Natural killer cell (primary cell): ENCODE results near the gene PDLIM4. TPM values are rescaled to one million over a fixed set of nuclear protein-coding genes. Genes with fewer than 3 reads are reported as not detected.

Experiments used
- ATAC-seq, 3 donors: fragments of 150-1000 bp in 2 of 3; fragments of 200-7000 bp in 1 of 3; cut with Tn5 transposase; 1 replicate in 1 of 3; 2 replicates in 2 of 3; pipeline ENCODE4 v1.10.0; 2021; ENCODE audit warnings: mild to moderate bottlenecking in 2 of 3, moderate library complexity in 2 of 3
- DNase-seq, 2 donors: peaks; one replicate each; pipeline versions ENCODE4 v3.0.0 to v3.0.0-alpha.2; 2013 to 2021; ENCODE audit warnings: mixed read lengths in 1 of 2
- H3K27ac ChIP-seq: one replicate; pipeline ENCODE4 v1.5.1; 2013; ENCODE audit warnings: mild to moderate bottlenecking, low read length
- H3K27me3 ChIP-seq: one replicate; pipeline ENCODE4 v1.6.1; 2013; ENCODE audit warnings: low read length; ENCODE audit not compliant: control insufficient read depth, insufficient read depth
- H3K36me3 ChIP-seq: one replicate; pipeline ENCODE4 v1.6.1; 2013; ENCODE audit warnings: low read length; ENCODE audit not compliant: control insufficient read depth, insufficient read depth
- H3K4me1 ChIP-seq: one replicate; pipeline ENCODE4 v1.6.1; 2013; ENCODE audit warnings: low read length; ENCODE audit not compliant: control insufficient read depth, insufficient read depth
- H3K4me3 ChIP-seq: one replicate; pipeline ENCODE4 v1.5.1; 2013; ENCODE audit warnings: low read length
- H3K9me3 ChIP-seq: one replicate; pipeline ENCODE4 v1.6.1; 2013; ENCODE audit warnings: low read length; ENCODE audit not compliant: control insufficient read depth, insufficient read depth
- H3K27ac Mint-ChIP-seq, 2 donors: one replicate each; pipeline ENCODE4 v1.8.0; 2022; ENCODE audit warnings: mild to moderate bottlenecking in 2 of 2, mixed read lengths in 2 of 2, moderate library complexity in 1 of 2
- H3K27me3 Mint-ChIP-seq, 2 donors: one replicate each; pipeline ENCODE4 v1.8.0; 2022; ENCODE audit warnings: low read depth in 2 of 2, mixed read lengths in 2 of 2
- H3K36me3 Mint-ChIP-seq: one replicate; pipeline ENCODE4 v1.8.0; 2022; ENCODE audit warnings: mixed read lengths
- H3K4me1 Mint-ChIP-seq, 2 donors: one replicate each; pipeline ENCODE4 v1.8.0; 2022; ENCODE audit warnings: mixed read lengths in 2 of 2
- H3K4me3 Mint-ChIP-seq: one replicate; pipeline ENCODE4 v1.8.0; 2022; ENCODE audit warnings: mild to moderate bottlenecking, moderate library complexity, mixed read lengths
- H3K9me3 Mint-ChIP-seq, 2 donors: one replicate each; pipeline ENCODE4 v1.8.0; 2022; ENCODE audit warnings: mixed read lengths in 2 of 2
- WGBS: methylation state at CpG from one replicate; pipeline ENCODE4 v1.1.7; 2013; ENCODE audit warnings: missing lambda C conversion rate; ENCODE audit not compliant: insufficient coverage; 5-methylcytosine and 5-hydroxymethylcytosine counted together
- intact Hi-C: fragments of 100-400 bp; cut with micrococcal nuclease; formaldehyde crosslinking; loops from one replicate; pipeline ENCODE4 v1.14.2; 2022
- total RNA-seq, 4 donors: library from RNA; stranded (reverse); fragments of 120-200 nt in 1 of 4; gene quantifications; one replicate each; pipeline versions ENCODE4 v1.2.3 to v1.2.4, GENCODE V29; 2013 to 2022
- TF ChIP-seq, protein P1 (sequence below): fragments of 200-600 bp; IDR thresholded peaks from one replicate; pipeline ENCODE4 v1.8.0; 2022; ENCODE audit warnings: antibody characterized with exemption

Gene PDLIM4
- total RNA-seq, 3 donors from 2014 or later (not counting 1 experiment from before 2014, with no cell fraction given) = not detected

DNA sequence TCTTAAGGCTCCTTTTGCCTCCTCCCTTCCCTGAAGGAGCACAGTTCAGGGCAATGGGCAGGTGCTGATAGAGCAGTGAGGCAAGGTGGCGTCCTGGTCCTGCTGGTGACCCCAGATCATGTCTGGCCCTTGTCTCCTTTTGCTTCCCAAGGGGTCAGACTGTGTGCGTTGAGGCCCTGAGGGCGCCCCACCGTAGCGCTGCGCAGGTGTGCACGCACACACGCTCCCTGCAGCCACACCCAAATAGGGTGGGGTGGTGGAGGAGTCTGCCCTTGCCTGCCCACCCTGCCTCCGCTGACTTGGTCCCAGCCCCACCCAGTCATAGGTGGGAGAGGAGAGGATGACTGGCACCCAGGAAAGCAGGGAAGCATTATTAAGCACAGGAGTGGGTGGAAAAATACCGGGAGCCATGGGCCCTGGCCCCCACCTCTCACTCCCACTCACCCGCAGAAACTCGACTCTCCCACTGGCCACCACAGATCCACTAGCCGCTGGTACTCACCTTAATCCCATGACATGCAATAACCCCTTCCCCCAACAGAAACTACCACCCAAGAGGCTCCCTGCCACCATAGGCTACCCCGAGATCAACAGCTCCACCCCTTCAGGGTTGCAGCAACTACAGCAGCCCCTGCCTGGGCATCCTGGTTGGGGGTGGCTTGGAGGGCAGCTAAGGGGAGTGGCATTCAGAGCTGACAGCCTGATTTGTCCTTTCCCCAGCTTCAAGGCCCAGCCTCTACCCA, 16.7 kb downstream of the PDLIM4 start:
- DNase-seq (no peak), ATAC-seq (no peak)
- H3K36me3 Mint-ChIP-seq = no peaks in the 10 kb centered on the region
- no peak overlapping the region for H3K4me3 Mint-ChIP-seq
- peaks cover 8% of the 10 kb centered on the region for H3K4me1 ChIP-seq
- H3K27me3 Mint-ChIP-seq = peaks cover 15 to 23% of the 10 kb centered on the region in 2 donors
- no peaks in the 10 kb centered on the region for H3K36me3 ChIP-seq
- no peak overlapping the region for H3K4me3 ChIP-seq
- 94% methylated on average over 12 of the region's 14 CpGs for WGBS
- intact Hi-C loops = no loop called here
- no peaks in the 10 kb centered on the region for H3K9me3 Mint-ChIP-seq
- TF ChIP-seq, protein P1, sequence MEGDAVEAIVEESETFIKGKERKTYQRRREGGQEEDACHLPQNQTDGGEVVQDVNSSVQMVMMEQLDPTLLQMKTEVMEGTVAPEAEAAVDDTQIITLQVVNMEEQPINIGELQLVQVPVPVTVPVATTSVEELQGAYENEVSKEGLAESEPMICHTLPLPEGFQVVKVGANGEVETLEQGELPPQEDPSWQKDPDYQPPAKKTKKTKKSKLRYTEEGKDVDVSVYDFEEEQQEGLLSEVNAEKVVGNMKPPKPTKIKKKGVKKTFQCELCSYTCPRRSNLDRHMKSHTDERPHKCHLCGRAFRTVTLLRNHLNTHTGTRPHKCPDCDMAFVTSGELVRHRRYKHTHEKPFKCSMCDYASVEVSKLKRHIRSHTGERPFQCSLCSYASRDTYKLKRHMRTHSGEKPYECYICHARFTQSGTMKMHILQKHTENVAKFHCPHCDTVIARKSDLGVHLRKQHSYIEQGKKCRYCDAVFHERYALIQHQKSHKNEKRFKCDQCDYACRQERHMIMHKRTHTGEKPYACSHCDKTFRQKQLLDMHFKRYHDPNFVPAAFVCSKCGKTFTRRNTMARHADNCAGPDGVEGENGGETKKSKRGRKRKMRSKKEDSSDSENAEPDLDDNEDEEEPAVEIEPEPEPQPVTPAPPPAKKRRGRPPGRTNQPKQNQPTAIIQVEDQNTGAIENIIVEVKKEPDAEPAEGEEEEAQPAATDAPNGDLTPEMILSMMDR = no peak
- no peaks in the 10 kb centered on the region for H3K9me3 ChIP-seq
- H3K27ac Mint-ChIP-seq = no peak overlapping the region
- peaks cover 4% of the 10 kb centered on the region for H3K27me3 ChIP-seq
- H3K4me1 Mint-ChIP-seq = peaks cover 0 to 18% of the 10 kb centered on the region in 2 donors
- no peak overlapping the region for H3K27ac ChIP-seq

DNA sequence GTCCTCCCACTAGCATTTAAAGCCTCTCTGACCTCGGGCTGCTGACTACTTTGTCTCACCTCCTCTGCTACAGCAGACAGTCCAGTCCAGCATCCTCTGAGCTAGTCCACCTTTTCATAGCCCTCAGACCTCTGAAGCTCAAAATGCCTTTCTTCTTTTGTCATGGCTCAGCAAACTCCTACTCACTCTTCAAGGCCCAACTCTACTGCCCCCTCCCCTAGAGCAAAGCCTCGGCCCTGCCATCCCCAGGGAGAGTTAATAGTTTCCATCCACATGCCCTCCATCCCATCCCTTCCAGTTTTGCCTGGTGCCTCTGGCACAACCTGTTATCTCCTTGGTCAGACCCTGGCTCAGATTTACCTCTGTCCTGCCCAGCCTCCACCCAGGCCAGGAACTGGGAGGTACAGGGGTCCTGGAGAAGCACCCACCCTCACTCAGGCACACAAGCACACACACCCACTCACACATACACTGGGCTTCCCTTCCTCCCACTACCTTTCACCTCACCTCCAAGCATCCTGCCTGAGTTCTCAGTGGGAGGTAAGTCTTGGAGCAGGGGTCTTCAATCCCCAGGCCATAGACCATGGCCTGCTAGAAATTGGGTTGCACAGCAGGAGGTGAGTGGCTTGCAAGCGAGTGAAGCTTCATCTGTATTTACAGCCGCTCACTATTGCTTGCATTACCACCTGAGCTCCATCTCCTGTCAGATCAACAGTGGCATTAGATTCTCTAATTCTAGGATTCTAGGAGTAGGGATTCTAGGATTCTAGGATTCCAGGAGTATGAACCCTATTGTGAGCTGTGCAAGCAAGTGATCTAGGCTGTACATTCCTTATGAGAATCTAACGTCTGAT, 18.1 kb downstream of the PDLIM4 start:
- no peak overlapping the region for H3K27ac Mint-ChIP-seq
- H3K27me3 ChIP-seq = peaks cover 4% of the 10 kb centered on the region
- H3K36me3 ChIP-seq = no peaks in the 10 kb centered on the region
- DNase-seq (no peak), ATAC-seq (no peak)
- TF ChIP-seq, protein P1 = no peak
- WGBS = 83% methylated on average over 4 of the region's 5 CpGs
- H3K36me3 Mint-ChIP-seq = no peaks in the 10 kb centered on the region
- intact Hi-C loops = no loop called here
- peaks cover 8% of the 10 kb centered on the region for H3K4me1 ChIP-seq
- H3K9me3 ChIP-seq = no peaks in the 10 kb centered on the region
- H3K27ac ChIP-seq = no peak overlapping the region
- H3K4me3 Mint-ChIP-seq = peak overlapping the region; percentile 5
- peaks cover 21 to 23% of the 10 kb centered on the region in 2 donors for H3K27me3 Mint-ChIP-seq
- peaks cover 0 to 18% of the 10 kb centered on the region in 2 donors for H3K4me1 Mint-ChIP-seq
- no peak overlapping the region for H3K4me3 ChIP-seq
- H3K9me3 Mint-ChIP-seq = no peaks in the 10 kb centered on the region

DNA sequence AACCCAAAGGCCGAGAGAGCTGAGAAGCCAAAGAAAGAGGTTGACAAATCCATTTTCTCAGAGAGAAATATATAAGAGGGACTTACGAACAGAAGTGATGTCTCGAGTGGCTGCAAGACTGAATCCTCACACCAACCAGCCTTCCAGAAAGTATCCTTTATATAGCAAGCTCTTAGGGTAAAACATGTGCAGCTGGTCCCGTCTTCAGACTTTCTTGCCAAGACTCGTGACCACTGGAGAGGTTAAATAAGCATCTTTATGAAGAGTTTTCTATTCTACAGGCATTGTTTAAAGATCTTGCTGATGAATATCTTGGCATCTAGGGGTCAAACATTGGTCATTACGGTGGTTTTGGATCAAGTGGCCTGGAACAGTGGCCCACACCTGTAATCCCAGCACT, 19.8 kb downstream of the PDLIM4 start:
- TF ChIP-seq, protein P1 = no peak
- DNase-seq (no peak), ATAC-seq (no peak)
- Mint-ChIP-seq H3K36me3 (no peaks in the 10 kb centered on the region), H3K27ac (no peak overlapping the region), H3K27me3 (peaks cover 21 to 26% of the 10 kb centered on the region in 2 donors), H3K4me1 (peaks cover 0 to 8% of the 10 kb centered on the region in 2 donors), H3K9me3 (no peaks in the 10 kb centered on the region), H3K4me3 (no peak overlapping the region)
- Histone ChIP-seq H3K36me3 (no peaks in the 10 kb centered on the region), H3K27ac (no peak overlapping the region), H3K27me3 (peaks cover 3% of the 10 kb centered on the region), H3K4me3 (no peak overlapping the region), H3K9me3 (no peaks in the 10 kb centered on the region), H3K4me1 (peaks cover 5% of the 10 kb centered on the region)
- intact Hi-C loops = no loop called here
- WGBS = 84% methylated on average over 6 of the region's 6 CpGs
